ENCODE data around the gene OR4F6. TPM values are rescaled to one million over a fixed set of nuclear protein-coding genes. Genes with fewer than 3 reads are reported as not detected.

Gene OR4F6
- total RNA-seq, 1 donor from 2014 or later: not detected

- H3K27ac ChIP-seq (ENCODE audit: low read depth, low read length): no peak overlapping the region
- H3K4me3 ChIP-seq (ENCODE audit: low read length in 3 of 3): no peak overlapping the region
- no peaks in the 10 kb centered on the region for H3K4me1 ChIP-seq (ENCODE audit: control insufficient read depth in 3 of 3, insufficient read depth in 3 of 3, low read length in 3 of 3)
- peaks cover 0 to 6% (median 2%) of the 10 kb centered on the region in 3 donors for H3K27me3 ChIP-seq (ENCODE audit: control insufficient read depth in 3 of 3, insufficient read depth in 3 of 3, low read length in 3 of 3)
- no peaks in the 10 kb centered on the region for H3K36me3 ChIP-seq (ENCODE audit: control insufficient read depth in 3 of 3, insufficient read depth in 3 of 3, low read length in 3 of 3)
- no peak overlapping the region for H3K9ac ChIP-seq (ENCODE audit: low read depth in 1 of 3, low read length in 3 of 3)
- no peaks in the 10 kb centered on the region for H3K9me3 ChIP-seq (ENCODE audit: control insufficient read depth in 3 of 3, low read length in 3 of 3)
Measured at GRCh38 chr15:101803676-101804075, 367 bp downstream of the OR4F6 start.

GRCh38 chr15:101804375-101804774 lies 1.1 kb downstream of the OR4F6 start:
- no peaks in the 10 kb centered on the region for H3K4me1 ChIP-seq (ENCODE audit: control insufficient read depth in 3 of 3, insufficient read depth in 3 of 3, low read length in 3 of 3)
- no peak overlapping the region for H3K27ac ChIP-seq (ENCODE audit: low read depth, low read length)
- no peak overlapping the region for H3K9ac ChIP-seq (ENCODE audit: low read depth in 1 of 3, low read length in 3 of 3)
- peaks cover 0 to 6% (median 2%) of the 10 kb centered on the region in 3 donors for H3K27me3 ChIP-seq (ENCODE audit: control insufficient read depth in 3 of 3, insufficient read depth in 3 of 3, low read length in 3 of 3)
- H3K36me3 ChIP-seq (ENCODE audit: control insufficient read depth in 3 of 3, insufficient read depth in 3 of 3, low read length in 3 of 3): no peaks in the 10 kb centered on the region
- H3K4me3 ChIP-seq (ENCODE audit: low read length in 3 of 3): no peak overlapping the region
- H3K9me3 ChIP-seq (ENCODE audit: control insufficient read depth in 3 of 3, low read length in 3 of 3): no peaks in the 10 kb centered on the region

- H3K4me3 ChIP-seq (ENCODE audit: low read length in 3 of 3): no peak overlapping the region
- peaks cover 0 to 6% (median 2%) of the 10 kb centered on the region in 3 donors for H3K27me3 ChIP-seq (ENCODE audit: control insufficient read depth in 3 of 3, insufficient read depth in 3 of 3, low read length in 3 of 3)
- no peak overlapping the region for H3K27ac ChIP-seq (ENCODE audit: low read depth, low read length)
- H3K9me3 ChIP-seq (ENCODE audit: control insufficient read depth in 3 of 3, low read length in 3 of 3): no peaks in the 10 kb centered on the region
- H3K9ac ChIP-seq (ENCODE audit: low read depth in 1 of 3, low read length in 3 of 3): no peak overlapping the region
- no peaks in the 10 kb centered on the region for H3K36me3 ChIP-seq (ENCODE audit: control insufficient read depth in 3 of 3, insufficient read depth in 3 of 3, low read length in 3 of 3)
- no peaks in the 10 kb centered on the region for H3K4me1 ChIP-seq (ENCODE audit: control insufficient read depth in 3 of 3, insufficient read depth in 3 of 3, low read length in 3 of 3)
Measured at GRCh38 chr15:101804941-101805340, 1.6 kb downstream of the OR4F6 start.

GRCh38 chr15:101805605-101806345 lies 2.5 kb downstream of the OR4F6 start:
- no peaks in the 10 kb centered on the region for H3K4me1 ChIP-seq (ENCODE audit: control insufficient read depth in 3 of 3, insufficient read depth in 3 of 3, low read length in 3 of 3)

GRCh38 chr15:101807345-101807945 lies 4.1 kb downstream of the OR4F6 start:
- no peaks in the 10 kb centered on the region for H3K9me3 ChIP-seq (ENCODE audit: control insufficient read depth in 3 of 3, low read length in 3 of 3)
- H3K27me3 ChIP-seq (ENCODE audit: control insufficient read depth in 3 of 3, insufficient read depth in 3 of 3, low read length in 3 of 3): peaks cover 0 to 6% (median 4%) of the 10 kb centered on the region in 3 donors
- H3K27ac ChIP-seq (ENCODE audit: low read depth, low read length): no peak overlapping the region
- H3K36me3 ChIP-seq (ENCODE audit: control insufficient read depth in 3 of 3, insufficient read depth in 3 of 3, low read length in 3 of 3): no peaks in the 10 kb centered on the region
- H3K9ac ChIP-seq (ENCODE audit: low read depth in 1 of 3, low read length in 3 of 3): no peak overlapping the region
- H3K4me1 ChIP-seq (ENCODE audit: control insufficient read depth in 3 of 3, insufficient read depth in 3 of 3, low read length in 3 of 3): no peaks in the 10 kb centered on the region
- no peak overlapping the region for H3K4me3 ChIP-seq (ENCODE audit: low read length in 3 of 3)

More at GRCh38 chr15:101805605-101806345, 2.5 kb downstream of the OR4F6 start:
- peaks cover 0 to 6% (median 2%) of the 10 kb centered on the region in 3 donors for H3K27me3 ChIP-seq (ENCODE audit: control insufficient read depth in 3 of 3, insufficient read depth in 3 of 3, low read length in 3 of 3)
- no peak overlapping the region for H3K27ac ChIP-seq (ENCODE audit: low read depth, low read length)
- no peaks in the 10 kb centered on the region for H3K36me3 ChIP-seq (ENCODE audit: control insufficient read depth in 3 of 3, insufficient read depth in 3 of 3, low read length in 3 of 3)
- H3K9me3 ChIP-seq (ENCODE audit: control insufficient read depth in 3 of 3, low read length in 3 of 3): no peaks in the 10 kb centered on the region
- H3K9ac ChIP-seq (ENCODE audit: low read depth in 1 of 3, low read length in 3 of 3): no peak overlapping the region
- H3K4me3 ChIP-seq (ENCODE audit: low read length in 3 of 3): no peak overlapping the region

- Histone ChIP-seq H3K4me3 (ENCODE audit: low read length in 3 of 3) (no peak overlapping the region), H3K36me3 (ENCODE audit: control insufficient read depth in 3 of 3, insufficient read depth in 3 of 3, low read length in 3 of 3) (no peaks in the 10 kb centered on the region), H3K27me3 (ENCODE audit: control insufficient read depth in 3 of 3, insufficient read depth in 3 of 3, low read length in 3 of 3) (peaks cover 0 to 6% (median 4%) of the 10 kb centered on the region in 3 donors), H3K9ac (ENCODE audit: low read depth in 1 of 3, low read length in 3 of 3) (no peak overlapping the region), H3K27ac (ENCODE audit: low read depth, low read length) (no peak overlapping the region), H3K9me3 (ENCODE audit: control insufficient read depth in 3 of 3, low read length in 3 of 3) (no peaks in the 10 kb centered on the region), H3K4me1 (ENCODE audit: control insufficient read depth in 3 of 3, insufficient read depth in 3 of 3, low read length in 3 of 3) (no peaks in the 10 kb centered on the region)
Measured at GRCh38 chr15:101808201-101808600, 4.9 kb downstream of the OR4F6 start.

GRCh38 chr15:101810456-101810855 lies 7.1 kb downstream of the OR4F6 start:
- Histone ChIP-seq H3K9me3 (ENCODE audit: control insufficient read depth in 3 of 3, low read length in 3 of 3) (no peaks in the 10 kb centered on the region), H3K27ac (ENCODE audit: low read depth, low read length) (no peak overlapping the region), H3K4me3 (ENCODE audit: low read length in 3 of 3) (no peak overlapping the region), H3K9ac (ENCODE audit: low read depth in 1 of 3, low read length in 3 of 3) (no peak overlapping the region), H3K36me3 (ENCODE audit: control insufficient read depth in 3 of 3, insufficient read depth in 3 of 3, low read length in 3 of 3) (no peaks in the 10 kb centered on the region), H3K4me1 (ENCODE audit: control insufficient read depth in 3 of 3, insufficient read depth in 3 of 3, low read length in 3 of 3) (no peaks in the 10 kb centered on the region), H3K27me3 (ENCODE audit: control insufficient read depth in 3 of 3, insufficient read depth in 3 of 3, low read length in 3 of 3) (peaks cover 0 to 6% (median 4%) of the 10 kb centered on the region in 3 donors)

- no peak overlapping the region for H3K9ac ChIP-seq (ENCODE audit: low read depth in 1 of 3, low read length in 3 of 3)
- H3K27ac ChIP-seq (ENCODE audit: low read depth, low read length): no peak overlapping the region
- no peaks in the 10 kb centered on the region for H3K4me1 ChIP-seq (ENCODE audit: control insufficient read depth in 3 of 3, insufficient read depth in 3 of 3, low read length in 3 of 3)
- H3K36me3 ChIP-seq (ENCODE audit: control insufficient read depth in 3 of 3, insufficient read depth in 3 of 3, low read length in 3 of 3): no peaks in the 10 kb centered on the region
- no peak overlapping the region for H3K4me3 ChIP-seq (ENCODE audit: low read length in 3 of 3)
- peaks cover 0 to 2% (median 2%) of the 10 kb centered on the region in 3 donors for H3K27me3 ChIP-seq (ENCODE audit: control insufficient read depth in 3 of 3, insufficient read depth in 3 of 3, low read length in 3 of 3)
- no peaks in the 10 kb centered on the region for H3K9me3 ChIP-seq (ENCODE audit: control insufficient read depth in 3 of 3, low read length in 3 of 3)
Measured at GRCh38 chr15:101810876-101811275, 7.6 kb downstream of the OR4F6 start.

GRCh38 chr15:101811902-101812301 lies 8.6 kb downstream of the OR4F6 start, which contains the start of gene OR4F15:
OR4F15 (plus strand) TSS chr15:101812202; CDS start chr15:101818187, 5,985 bp downstream.
- Histone ChIP-seq H3K4me1 (ENCODE audit: control insufficient read depth in 3 of 3, insufficient read depth in 3 of 3, low read length in 3 of 3) (no peaks in the 10 kb centered on the region), H3K4me3 (ENCODE audit: low read length in 3 of 3) (no peak within 1 kb of the TSS), H3K27ac (ENCODE audit: low read depth, low read length) (no peak within 1 kb of the TSS), H3K9me3 (ENCODE audit: control insufficient read depth in 3 of 3, low read length in 3 of 3) (no peaks in the 10 kb centered on the region), H3K27me3 (ENCODE audit: control insufficient read depth in 3 of 3, insufficient read depth in 3 of 3, low read length in 3 of 3) (peaks cover 0 to 2% (median 0%) of the 10 kb centered on the region in 3 donors), H3K36me3 (ENCODE audit: control insufficient read depth in 3 of 3, insufficient read depth in 3 of 3, low read length in 3 of 3) (no peaks in the 10 kb centered on the region), H3K9ac (ENCODE audit: low read depth in 1 of 3, low read length in 3 of 3) (no peak within 1 kb of the TSS)
